HG02973 (cell line): ENCODE results near the gene TEKT5.

ENCODE experiments used
- ATAC-seq: cut with Tn5 transposase; IDR thresholded peaks from one replicate; pipeline ENCODE4 v1.9.1; 2021; ENCODE audit warnings: moderate library complexity; ENCODE audit not compliant: unreplicated experiment

TEKT5 gene

GRCh38 chr16:10612649-10613179 is 82.0 kb downstream of the TEKT5 start:
- ATAC-seq, result no peak

GRCh38 chr16:10611825-10612342 is 82.8 kb downstream of the TEKT5 start:
- no peak for ATAC-seq

GRCh38 chr16:10610499-10611184 is 84.1 kb downstream of the TEKT5 start:
- no peak for ATAC-seq

GRCh38 chr16:10609402-10609774 is 85.3 kb downstream of the TEKT5 start:
- ATAC-seq, result no peak

GRCh38 chr16:10608687-10609401 is 85.9 kb downstream of the TEKT5 start:
- ATAC-seq, result no peak

- ATAC-seq, result no peak
These were observed 87.6 kb downstream of the TEKT5 start for GRCh38 chr16:10607157-10607556.

- ATAC-seq, result no peak
These were observed 88.1 kb downstream of the TEKT5 start for GRCh38 chr16:10606607-10607006.

- no peak for ATAC-seq
These were observed 89.1 kb downstream of the TEKT5 start for GRCh38 chr16:10605636-10606035.

- ATAC-seq, result no peak
These were observed 93.0 kb downstream of the TEKT5 start for GRCh38 chr16:10601444-10602408.

- ATAC-seq, result no peak
These were observed 93.8 kb downstream of the TEKT5 start for GRCh38 chr16:10600782-10601443.

- no peak for ATAC-seq
These were observed 95.1 kb downstream of the TEKT5 start for GRCh38 chr16:10599626-10600025.

- ATAC-seq, result no peak
These were observed 96.6 kb downstream of the TEKT5 start for GRCh38 chr16:10598157-10598556.

- no peak for ATAC-seq
These were observed 97.5 kb downstream of the TEKT5 start for GRCh38 chr16:10597187-10597601.

- ATAC-seq, result no peak
These were observed 100.3 kb downstream of the TEKT5 start for GRCh38 chr16:10594312-10594950.

GRCh38 chr16:10592611-10593010 is 102.1 kb downstream of the TEKT5 start:
- no peak for ATAC-seq

GRCh38 chr16:10590342-10590741 is 104.4 kb downstream of the TEKT5 start:
- ATAC-seq, result no peak

- no peak for ATAC-seq
These were observed 105.6 kb downstream of the TEKT5 start for GRCh38 chr16:10589109-10589508.

- no peak for ATAC-seq
These were observed 107.1 kb downstream of the TEKT5 start for GRCh38 chr16:10587622-10588021.

- ATAC-seq, result no peak
These were observed 109.7 kb downstream of the TEKT5 start for GRCh38 chr16:10584981-10585438.

- no peak for ATAC-seq
These were observed 111.5 kb downstream of the TEKT5 start for GRCh38 chr16:10583269-10583668.
